ENCODE data around the gene PPIF. TPM values are rescaled to one million over a fixed set of nuclear protein-coding genes. Genes with fewer than 3 reads are reported as not detected.

Gene PPIF
- total RNA-seq, 1 experiment from 2014 or later = 26.9 TPM

GRCh38 chr10:79353000-79353406 is 5.7 kb downstream of the PPIF start:
- in situ Hi-C loops (cut with HindIII; ENCODE audit: low pct_unique_long_range_greater_than_20kb, low sequenced_read_pairs) = loop anchor here (25.0 kb wide), 1 partner anchor 134 kb away; no protein-coding TSS in a partner anchor
- DNase-seq (ENCODE audit: low read depth, low spot score) = no peak

GRCh38 chr10:79353726-79354125 is 6.5 kb downstream of the PPIF start:
- DNase-seq (ENCODE audit: low read depth, low spot score) = no peak
- in situ Hi-C loops (cut with HindIII; ENCODE audit: low pct_unique_long_range_greater_than_20kb, low sequenced_read_pairs) = loop anchor here (25.0 kb wide), 1 partner anchor 134 kb away; no protein-coding TSS in a partner anchor

DNA sequence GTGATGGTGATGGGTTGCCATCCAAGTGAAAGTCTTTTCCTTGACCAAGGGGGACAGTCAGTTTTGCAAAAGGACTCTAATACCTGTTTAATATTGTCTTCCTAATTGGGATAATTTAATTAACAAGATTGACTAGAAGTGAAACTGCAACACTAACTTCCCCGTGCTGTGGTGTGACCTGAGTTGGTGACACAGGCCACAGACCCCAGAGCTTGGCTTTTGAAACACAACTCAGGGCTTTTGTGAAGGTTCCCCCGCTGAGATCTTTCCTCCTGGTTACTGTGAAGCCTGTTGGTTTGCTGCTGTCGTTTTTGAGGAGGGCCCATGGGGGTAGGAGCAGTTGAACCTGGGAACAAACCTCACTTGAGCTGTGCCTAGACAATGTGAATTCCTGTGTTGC is 6.9 kb downstream of the PPIF start:
- no peak for DNase-seq (ENCODE audit: low read depth, low spot score)
- in situ Hi-C loops (cut with HindIII; ENCODE audit: low pct_unique_long_range_greater_than_20kb, low sequenced_read_pairs) = loop anchor here (25.0 kb wide), 1 partner anchor 133 kb away; no protein-coding TSS in a partner anchor

DNA sequence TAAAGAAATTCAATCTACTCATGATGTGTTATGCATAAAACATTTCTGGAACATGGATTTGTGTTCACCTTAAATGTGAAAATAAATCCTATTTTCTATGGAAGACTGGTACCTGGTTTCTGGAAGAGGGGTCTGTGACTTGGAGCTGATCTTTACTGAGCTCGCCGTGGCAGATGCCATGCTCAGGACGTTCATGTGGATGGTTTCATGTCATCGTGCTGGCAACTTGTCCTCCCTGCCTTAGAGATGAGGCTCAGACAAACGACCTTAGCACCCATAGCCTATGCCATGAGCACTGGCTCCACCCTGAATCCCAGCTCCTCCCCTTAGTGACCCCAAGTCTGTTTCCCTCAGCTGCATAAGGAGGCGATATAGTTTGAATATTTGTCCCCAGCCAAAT is 7.3 kb downstream of the PPIF start:
- in situ Hi-C loops (cut with HindIII; ENCODE audit: low pct_unique_long_range_greater_than_20kb, low sequenced_read_pairs) = loop anchor here (25.0 kb wide), 1 partner anchor 133 kb away; no protein-coding TSS in a partner anchor

GRCh38 chr10:79355420-79356017 is 8.2 kb downstream of the PPIF start:
- no peak for DNase-seq (ENCODE audit: low read depth, low spot score)
- in situ Hi-C loops (cut with HindIII; ENCODE audit: low pct_unique_long_range_greater_than_20kb, low sequenced_read_pairs) = loop anchor here (25.0 kb wide), 1 partner anchor 132 kb away; no protein-coding TSS in a partner anchor

More for the DNA sequence above, 7.3 kb downstream of the PPIF start:
- DNase-seq (ENCODE audit: low read depth, low spot score) = no peak

DNA sequence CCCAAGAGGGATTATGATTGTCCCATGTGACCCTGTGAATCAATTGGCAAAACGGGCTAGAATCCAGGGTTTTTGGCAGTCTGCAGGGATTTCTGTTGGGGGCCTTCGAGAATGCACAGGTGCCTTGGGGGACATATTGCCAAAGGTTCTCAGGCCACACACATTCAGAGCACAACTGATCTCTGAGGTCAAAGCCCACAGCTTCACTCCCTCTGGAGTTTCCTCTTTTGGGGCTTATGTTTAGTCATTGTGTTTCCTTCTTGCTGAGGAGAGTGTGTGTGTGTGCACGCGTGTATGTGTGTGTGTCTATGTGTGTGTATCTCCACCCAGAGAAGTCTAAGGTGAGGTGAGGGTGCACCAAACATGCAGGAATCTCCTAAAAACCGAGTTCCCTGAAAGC is 8.8 kb downstream of the PPIF start:
- in situ Hi-C loops (cut with HindIII; ENCODE audit: low pct_unique_long_range_greater_than_20kb, low sequenced_read_pairs) = loop anchor here (25.0 kb wide), 1 partner anchor 131 kb away; no protein-coding TSS in a partner anchor
- no peak for DNase-seq (ENCODE audit: low read depth, low spot score)

GRCh38 chr10:79357180-79357579 is 9.9 kb downstream of the PPIF start:
- no peak for DNase-seq (ENCODE audit: low read depth, low spot score)
- in situ Hi-C loops (cut with HindIII; ENCODE audit: low pct_unique_long_range_greater_than_20kb, low sequenced_read_pairs) = loop anchor here (25.0 kb wide), 1 partner anchor 130 kb away; no protein-coding TSS in a partner anchor

GRCh38 chr10:79358811-79359210 is 11.5 kb downstream of the PPIF start:
- in situ Hi-C loops (cut with HindIII; ENCODE audit: low pct_unique_long_range_greater_than_20kb, low sequenced_read_pairs) = loop anchor here (25.0 kb wide), 1 partner anchor 128 kb away; no protein-coding TSS in a partner anchor

DNA sequence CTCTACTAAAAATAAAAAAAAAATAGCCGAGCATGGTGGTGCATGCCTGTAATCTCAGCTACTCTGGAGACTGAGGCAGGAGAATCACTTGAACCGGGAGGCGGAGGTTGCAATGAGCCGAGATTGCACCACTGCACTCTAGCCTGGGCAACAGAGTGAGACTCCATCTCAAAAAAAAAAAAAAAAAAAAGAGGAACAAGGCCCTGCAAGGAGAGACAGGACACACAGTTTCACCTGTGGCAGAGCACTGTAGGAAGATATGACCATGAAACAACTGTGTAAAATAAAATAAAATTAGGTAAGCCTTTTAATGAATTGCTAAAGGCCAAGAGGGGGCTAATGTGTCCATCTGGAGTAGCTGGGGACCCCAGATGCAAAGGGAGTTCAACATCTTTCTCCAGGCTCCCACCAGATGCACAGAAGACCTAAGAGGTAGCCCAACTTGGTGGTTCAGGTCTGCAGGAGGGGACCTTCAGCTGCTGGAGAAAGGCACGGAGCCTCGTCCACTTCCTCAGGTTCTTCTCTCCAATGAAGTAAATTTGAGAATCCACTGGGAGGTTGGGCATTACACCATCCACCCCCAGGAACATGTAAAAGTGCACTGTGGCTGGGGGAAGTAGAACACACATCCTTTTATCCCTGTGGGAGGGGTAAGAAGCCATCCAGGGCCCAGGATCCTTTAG is 12.7 kb downstream of the PPIF start:
- in situ Hi-C loops (cut with HindIII; ENCODE audit: low pct_unique_long_range_greater_than_20kb, low sequenced_read_pairs) = loop anchor here (25.0 kb wide), 1 partner anchor 127 kb away; no protein-coding TSS in a partner anchor
- no peak for DNase-seq (ENCODE audit: low read depth, low spot score)

More at GRCh38 chr10:79358811-79359210, 11.5 kb downstream of the PPIF start:
- DNase-seq (ENCODE audit: low read depth, low spot score) = no peak

- no peak for DNase-seq (ENCODE audit: low read depth, low spot score)
- in situ Hi-C loops (cut with HindIII; ENCODE audit: low pct_unique_long_range_greater_than_20kb, low sequenced_read_pairs) = loop anchor here (25.0 kb wide), 1 partner anchor 127 kb away; no protein-coding TSS in a partner anchor
Measured at GRCh38 chr10:79360499-79361342, 13.5 kb downstream of the PPIF start.

GRCh38 chr10:79361726-79362397 is 14.6 kb downstream of the PPIF start:
- DNase-seq (ENCODE audit: low read depth, low spot score) = no peak
- in situ Hi-C loops (cut with HindIII; ENCODE audit: low pct_unique_long_range_greater_than_20kb, low sequenced_read_pairs) = loop anchor here (25.0 kb wide), 1 partner anchor 125 kb away; no protein-coding TSS in a partner anchor

DNA sequence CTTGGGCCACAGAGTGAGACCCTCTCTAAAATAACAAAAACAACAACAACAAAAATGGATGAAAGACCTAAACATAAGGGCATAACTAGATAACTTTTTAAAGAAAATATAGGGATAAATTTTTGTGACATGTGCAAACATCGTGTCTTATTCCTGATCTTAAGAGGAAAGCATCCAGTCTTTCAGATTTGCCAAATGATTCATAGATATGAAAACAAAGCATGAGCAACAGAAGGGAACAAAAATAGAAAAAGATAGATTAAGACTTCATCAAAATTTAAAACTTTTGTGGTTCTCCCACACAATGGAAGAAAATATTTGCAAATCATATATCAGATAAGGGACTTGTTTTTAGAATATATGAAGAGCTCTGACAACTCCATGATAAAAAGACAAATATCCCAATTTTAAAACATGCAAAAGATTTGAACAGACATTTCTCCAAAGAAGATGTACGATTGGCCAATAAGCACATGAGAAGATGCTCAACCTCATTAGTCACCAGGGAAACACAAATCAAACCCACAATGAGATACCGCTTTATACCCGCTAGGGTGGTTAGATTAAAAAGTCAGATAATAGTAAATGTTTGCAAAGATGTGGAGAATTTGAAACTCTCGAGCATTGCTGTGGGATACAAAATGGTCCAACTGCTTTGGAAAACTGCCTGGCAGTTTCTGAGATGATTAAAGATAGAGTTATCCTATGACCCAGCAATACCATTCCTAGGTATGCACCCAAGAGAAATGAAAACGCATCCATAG is 20.3 kb downstream of the PPIF start:
- no peak for DNase-seq (ENCODE audit: low read depth, low spot score)
- in situ Hi-C loops (cut with HindIII; ENCODE audit: low pct_unique_long_range_greater_than_20kb, low sequenced_read_pairs) = loop anchor here (25.0 kb wide), 1 partner anchor 120 kb away; no protein-coding TSS in a partner anchor

GRCh38 chr10:79372871-79373270 is 25.6 kb downstream of the PPIF start:
- no peak for DNase-seq (ENCODE audit: low read depth, low spot score)
- in situ Hi-C loops (cut with HindIII; ENCODE audit: low pct_unique_long_range_greater_than_20kb, low sequenced_read_pairs) = loop anchor here (25.0 kb wide), 1 partner anchor 114 kb away; no protein-coding TSS in a partner anchor

- in situ Hi-C loops (cut with HindIII; ENCODE audit: low pct_unique_long_range_greater_than_20kb, low sequenced_read_pairs) = loop anchor here (25.0 kb wide), 1 partner anchor 113 kb away; no protein-coding TSS in a partner anchor
- peak; percentile 69 for DNase-seq (ENCODE audit: low read depth, low spot score)
Measured at GRCh38 chr10:79374312-79375191, 27.3 kb downstream of the PPIF start.

- DNase-seq (ENCODE audit: low read depth, low spot score) = no peak
- in situ Hi-C loops (cut with HindIII; ENCODE audit: low pct_unique_long_range_greater_than_20kb, low sequenced_read_pairs) = no loop called here
Measured at GRCh38 chr10:79375321-79376077, 28.2 kb downstream of the PPIF start.

Data from SK-MEL-5 (cell line).